ENCODE measurements around the gene CNN2.
"Not testable (repeated sequence)": the region's sequence is repeated elsewhere in the genome, so short reads cannot be mapped to it uniquely, and the experiment has no call there.

CNN2 gene

DNA sequence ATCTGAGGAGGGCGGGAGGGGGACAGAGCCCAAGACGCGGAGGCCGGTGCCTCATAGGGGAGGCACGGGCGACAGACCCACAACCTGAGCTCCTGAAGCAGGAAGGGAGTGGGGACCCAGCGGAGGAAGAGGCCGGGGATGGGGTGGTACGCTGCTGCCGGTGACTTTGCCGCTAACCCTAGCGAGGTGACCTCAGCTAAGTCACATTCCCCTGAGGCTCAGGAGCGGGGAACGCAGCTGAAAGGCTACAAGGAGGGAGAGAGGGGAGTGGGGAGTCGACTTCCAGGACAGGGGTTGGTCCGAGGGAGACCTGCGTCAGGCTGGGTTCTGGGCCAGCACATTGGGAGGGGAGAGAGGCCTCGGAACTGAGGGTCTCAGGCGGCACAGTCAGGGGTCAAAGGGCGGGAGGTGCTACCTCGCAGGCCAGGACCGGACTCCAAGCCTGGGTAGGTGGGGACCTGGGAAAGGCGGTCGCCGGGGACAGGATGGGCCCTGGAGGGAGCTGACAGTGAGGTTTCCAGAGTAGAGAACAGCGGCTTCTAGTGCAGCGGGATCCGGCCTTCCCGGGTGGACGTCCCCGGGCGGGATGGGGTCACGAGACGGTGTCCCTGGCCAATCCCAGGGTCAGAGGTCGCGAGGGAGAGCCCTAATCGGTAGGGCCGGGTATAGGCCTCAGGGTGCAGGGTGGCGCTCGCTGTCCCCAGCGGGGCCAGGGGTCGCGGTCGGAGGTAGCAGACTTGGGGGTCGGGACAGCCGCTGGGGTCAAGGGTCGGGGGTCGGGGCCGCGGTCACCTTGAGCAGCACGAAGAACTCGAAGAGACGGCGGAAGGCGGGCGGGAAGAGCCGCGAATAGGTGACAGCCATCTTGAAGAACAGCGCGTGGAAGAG is 6.2 kb upstream of the CNN2 start:
- TF ChIP-seq, protein P1, sequence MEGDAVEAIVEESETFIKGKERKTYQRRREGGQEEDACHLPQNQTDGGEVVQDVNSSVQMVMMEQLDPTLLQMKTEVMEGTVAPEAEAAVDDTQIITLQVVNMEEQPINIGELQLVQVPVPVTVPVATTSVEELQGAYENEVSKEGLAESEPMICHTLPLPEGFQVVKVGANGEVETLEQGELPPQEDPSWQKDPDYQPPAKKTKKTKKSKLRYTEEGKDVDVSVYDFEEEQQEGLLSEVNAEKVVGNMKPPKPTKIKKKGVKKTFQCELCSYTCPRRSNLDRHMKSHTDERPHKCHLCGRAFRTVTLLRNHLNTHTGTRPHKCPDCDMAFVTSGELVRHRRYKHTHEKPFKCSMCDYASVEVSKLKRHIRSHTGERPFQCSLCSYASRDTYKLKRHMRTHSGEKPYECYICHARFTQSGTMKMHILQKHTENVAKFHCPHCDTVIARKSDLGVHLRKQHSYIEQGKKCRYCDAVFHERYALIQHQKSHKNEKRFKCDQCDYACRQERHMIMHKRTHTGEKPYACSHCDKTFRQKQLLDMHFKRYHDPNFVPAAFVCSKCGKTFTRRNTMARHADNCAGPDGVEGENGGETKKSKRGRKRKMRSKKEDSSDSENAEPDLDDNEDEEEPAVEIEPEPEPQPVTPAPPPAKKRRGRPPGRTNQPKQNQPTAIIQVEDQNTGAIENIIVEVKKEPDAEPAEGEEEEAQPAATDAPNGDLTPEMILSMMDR (IDR thresholded peaks at IDR 0.05; ENCODE audit: low read depth, low read length): no peak
- Histone ChIP-seq H3K4me1 (peaks cover 7% of the 10 kb centered on the region), H3K27me3 (no peaks in the 10 kb centered on the region), H3K9me3 (no peaks in the 10 kb centered on the region), H3K36me3 (peaks cover 8% of the 10 kb centered on the region), H3K4me3 (ENCODE audit: low read depth, low read length) (peak overlapping the region; percentile 87)
- no peak for DNase-seq

GRCh38 chr19:1020868-1021425 is 5.5 kb upstream of the CNN2 start, which contains the start of gene TMEM259:
TSS of gene TMEM259 (minus strand) at chr19:1021123. CDS start at chr19:1020996, 127 bp downstream.
- Histone ChIP-seq H3K36me3 (peaks cover 8% of the 10 kb centered on the region), H3K4me1 (peaks cover 7% of the 10 kb centered on the region), H3K9me3 (no peaks in the 10 kb centered on the region), H3K27me3 (no peaks in the 10 kb centered on the region), H3K4me3 (ENCODE audit: low read depth, low read length) (peak within 1 kb of the TSS; percentile 87)
- DNase-seq: peak; percentile 99
- TF ChIP-seq, protein P1 (IDR thresholded peaks at IDR 0.05; ENCODE audit: low read depth, low read length): no peak

GRCh38 chr19:1023883-1024188 is 2.6 kb upstream of the CNN2 start:
- not testable (repeated sequence) for DNase-seq; H3K27me3 ChIP-seq; H3K4me3 ChIP-seq (ENCODE audit: low read depth, low read length); H3K36me3 ChIP-seq; H3K9me3 ChIP-seq; H3K4me1 ChIP-seq

DNA sequence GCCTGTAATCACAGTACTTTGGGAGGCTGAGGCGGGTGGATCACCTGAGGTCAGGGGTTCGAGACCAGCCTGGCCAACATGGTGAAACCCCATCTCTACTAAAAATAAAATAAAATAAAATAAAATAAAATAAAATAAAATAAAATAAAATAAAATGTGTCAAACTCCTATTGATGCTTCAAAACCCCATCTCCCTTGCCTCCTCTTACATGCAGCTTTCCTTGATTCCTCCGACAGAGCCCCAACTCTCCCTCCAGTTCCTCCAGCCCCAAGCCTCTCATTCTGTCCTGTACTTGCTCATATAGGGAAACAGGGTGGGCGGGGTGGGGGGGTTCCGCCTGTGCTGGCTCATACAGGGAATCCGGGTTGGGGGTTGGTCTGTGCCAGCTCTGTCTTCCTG is 1.3 kb upstream of the CNN2 start:
- not testable (repeated sequence) for DNase-seq; H3K9me3 ChIP-seq; H3K4me3 ChIP-seq (ENCODE audit: low read depth, low read length); H3K27me3 ChIP-seq; H3K4me1 ChIP-seq; H3K36me3 ChIP-seq

DNA sequence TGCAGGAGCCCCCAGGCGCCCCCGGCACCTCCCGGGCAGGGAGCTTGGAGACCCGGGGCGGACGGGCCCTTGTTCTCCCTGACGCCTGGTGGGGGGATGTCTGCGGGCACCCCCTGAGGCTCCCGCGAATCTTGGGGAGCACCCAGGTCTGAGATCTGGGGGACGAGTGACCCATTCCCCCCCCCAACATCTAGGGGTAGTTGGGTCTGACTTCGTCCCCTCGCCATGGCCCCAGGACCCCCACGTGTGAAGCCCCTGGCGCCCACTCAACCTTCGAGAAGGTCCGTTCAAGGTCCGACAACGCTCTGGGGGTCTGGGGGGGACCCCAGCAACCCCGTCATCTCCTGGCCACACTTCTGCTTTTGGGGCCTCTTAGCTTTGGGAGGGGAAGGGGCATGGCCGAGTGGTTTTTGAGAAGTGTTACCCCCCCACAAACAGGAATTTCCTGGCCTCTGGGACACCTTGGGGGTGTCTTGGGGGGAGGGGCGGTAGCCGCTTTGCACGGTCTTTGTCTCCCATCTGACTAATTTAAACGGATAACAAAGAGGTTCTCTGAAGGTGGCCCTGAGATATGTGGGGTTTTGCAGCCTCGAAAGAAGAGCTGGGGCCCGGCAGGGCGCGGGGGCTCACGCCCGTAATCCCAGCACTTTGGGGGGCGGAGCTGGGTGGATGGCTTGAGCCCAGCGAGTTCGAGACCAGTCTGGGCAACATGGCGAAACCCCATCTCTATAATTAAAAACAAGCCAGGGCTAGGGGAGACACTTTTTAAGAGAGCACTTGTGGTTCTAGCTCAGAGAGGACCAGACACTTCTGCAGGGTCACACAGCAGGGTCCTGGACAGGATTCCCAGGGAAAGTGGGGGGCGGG is 608 bp downstream of the CNN2 start:
- H3K4me1 ChIP-seq: no peaks in the 10 kb centered on the region
- H3K27me3 ChIP-seq: no peaks in the 10 kb centered on the region; the same call in 1 of the 2 replicates
- H3K9me3 ChIP-seq: no peaks in the 10 kb centered on the region
- peak overlapping the region; percentile 59 for H3K4me3 ChIP-seq (ENCODE audit: low read depth, low read length)
- no peak for DNase-seq
- H3K36me3 ChIP-seq: no peaks in the 10 kb centered on the region; the same call in 1 of the 2 replicates
- TF ChIP-seq, protein P1 (IDR thresholded peaks at IDR 0.05; ENCODE audit: low read depth, low read length): no peak

- no peaks in the 10 kb centered on the region; the same call in 1 of the 2 replicates for H3K36me3 ChIP-seq
- H3K9me3 ChIP-seq: no peaks in the 10 kb centered on the region
- no peaks in the 10 kb centered on the region; the same call in 1 of the 2 replicates for H3K27me3 ChIP-seq
- H3K4me3 ChIP-seq (ENCODE audit: low read depth, low read length): no peak overlapping the region
- H3K4me1 ChIP-seq: no peaks in the 10 kb centered on the region
- no peak for DNase-seq
- TF ChIP-seq, protein P1 (IDR thresholded peaks at IDR 0.05; ENCODE audit: low read depth, low read length): no peak
These were observed 1.2 kb downstream of the CNN2 start for GRCh38 chr19:1027650-1028061.
